ENCODE data around the gene YPEL3. TPM values are rescaled to one million over a fixed set of nuclear protein-coding genes. Genes with fewer than 3 reads are reported as not detected.

Gene YPEL3
- total and polyA plus RNA-seq, 2 donors (not counting 3 experiments of a cell fraction or from before 2014, with no cell fraction given): 46.1 to 78.0 TPM

DNA sequence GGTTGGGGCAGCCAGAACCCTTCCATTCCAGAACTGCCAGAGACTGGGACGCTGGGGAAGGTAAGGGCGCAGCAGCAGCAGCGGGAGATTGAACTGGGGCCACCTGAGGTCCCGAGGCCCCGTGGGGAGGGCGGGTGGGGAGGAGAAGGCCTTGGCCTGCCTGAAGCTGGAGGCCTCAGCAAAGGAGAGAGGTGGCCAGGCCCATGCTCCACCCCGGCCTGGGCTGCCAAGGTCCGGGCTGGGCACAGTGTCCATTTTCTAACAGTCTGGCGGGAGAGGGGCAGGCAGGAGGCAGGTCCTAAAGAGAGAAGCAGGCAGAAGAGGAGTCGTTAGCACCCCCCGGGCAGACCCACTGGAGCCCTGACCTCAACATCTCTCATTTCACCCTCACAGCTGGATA, 18.4 kb upstream of the YPEL3 start:
- TF ChIP-seq EZH2 (IDR thresholded peaks at IDR 0.05; ENCODE audit: borderline replicate concordance, low read depth, low read length, severe bottlenecking): no peak
- no peak for TF ChIP-seq POLR2A (IDR thresholded peaks at IDR 0.05; ENCODE audit: low read depth, low read length)
- TF ChIP-seq GATA2 (IDR thresholded peaks at IDR 0.05; ENCODE audit: insufficient read depth, insufficient read length, low read depth, low read length): no peak
- TF ChIP-seq JUN (IDR thresholded peaks at IDR 0.05; ENCODE audit: borderline replicate concordance, insufficient read depth, insufficient read length, low read depth): no peak
- TF ChIP-seq POLR2AphosphoS5 (IDR thresholded peaks at IDR 0.05; ENCODE audit: insufficient read depth, low read depth, low read length): no peak
- TF ChIP-seq, protein P1, sequence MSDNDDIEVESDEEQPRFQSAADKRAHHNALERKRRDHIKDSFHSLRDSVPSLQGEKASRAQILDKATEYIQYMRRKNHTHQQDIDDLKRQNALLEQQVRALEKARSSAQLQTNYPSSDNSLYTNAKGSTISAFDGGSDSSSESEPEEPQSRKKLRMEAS (IDR thresholded peaks at IDR 0.05; ENCODE audit: insufficient read depth, insufficient read length): no peak
- TF ChIP-seq, protein P2, sequence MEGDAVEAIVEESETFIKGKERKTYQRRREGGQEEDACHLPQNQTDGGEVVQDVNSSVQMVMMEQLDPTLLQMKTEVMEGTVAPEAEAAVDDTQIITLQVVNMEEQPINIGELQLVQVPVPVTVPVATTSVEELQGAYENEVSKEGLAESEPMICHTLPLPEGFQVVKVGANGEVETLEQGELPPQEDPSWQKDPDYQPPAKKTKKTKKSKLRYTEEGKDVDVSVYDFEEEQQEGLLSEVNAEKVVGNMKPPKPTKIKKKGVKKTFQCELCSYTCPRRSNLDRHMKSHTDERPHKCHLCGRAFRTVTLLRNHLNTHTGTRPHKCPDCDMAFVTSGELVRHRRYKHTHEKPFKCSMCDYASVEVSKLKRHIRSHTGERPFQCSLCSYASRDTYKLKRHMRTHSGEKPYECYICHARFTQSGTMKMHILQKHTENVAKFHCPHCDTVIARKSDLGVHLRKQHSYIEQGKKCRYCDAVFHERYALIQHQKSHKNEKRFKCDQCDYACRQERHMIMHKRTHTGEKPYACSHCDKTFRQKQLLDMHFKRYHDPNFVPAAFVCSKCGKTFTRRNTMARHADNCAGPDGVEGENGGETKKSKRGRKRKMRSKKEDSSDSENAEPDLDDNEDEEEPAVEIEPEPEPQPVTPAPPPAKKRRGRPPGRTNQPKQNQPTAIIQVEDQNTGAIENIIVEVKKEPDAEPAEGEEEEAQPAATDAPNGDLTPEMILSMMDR (IDR thresholded peaks at IDR 0.05; ENCODE audit: extremely low read depth in 1 of 2, insufficient read depth in 1 of 2, low read depth in 1 of 2, low read length in 2 of 2): no peak
- TF ChIP-seq FOS (IDR thresholded peaks at IDR 0.05; ENCODE audit: borderline replicate concordance, insufficient read depth, low read length): no peak
- TF ChIP-seq MYC (IDR thresholded peaks at IDR 0.05; ENCODE audit: low read depth, low read length): no peak
- H3K27ac ChIP-seq (ENCODE audit: insufficient read depth, low read depth, low read length): no peak overlapping the region
- H3K9ac ChIP-seq (replicated peaks; ENCODE audit: extremely low read depth, insufficient read depth, low read length): no peak overlapping the region
- no TSS peak for BruUV-seq (replicated peaks)
- CTCF ChIA-PET: interaction anchor here (1.1 to 2.5 kb wide), 3 partner anchors 22 to 295 kb away, joined by 3 to 9 read pairs (median 5); no protein-coding TSS in a partner anchor
- H3K9me3 ChIP-seq (replicated peaks; ENCODE audit: control insufficient read depth, insufficient read depth, low read length): no peaks in the 10 kb centered on the region
- POLR2A ChIA-PET: interaction anchor here (0.6 kb wide), 1 partner anchor 291 kb away, joined by 4 read pairs; no protein-coding TSS in a partner anchor
- no peaks in the 10 kb centered on the region for H3K9me1 ChIP-seq (replicated peaks; ENCODE audit: control insufficient read depth, extremely low read depth, insufficient read depth, low read length)
- intact Hi-C loops (cut with micrococcal nuclease): no loop called here
- no peaks in the 10 kb centered on the region for H3K79me2 ChIP-seq (ENCODE audit: control insufficient read depth, insufficient read depth, low read length)
- H3K36me3 ChIP-seq (ENCODE audit: control insufficient read depth in 2 of 2, extremely low read depth in 1 of 2, insufficient read depth in 2 of 2, low read length in 2 of 2): peaks cover 16 to 52% of the 10 kb centered on the region in 2 experiments
- H3K4me3 ChIP-seq (replicated peaks in 1 of 3; ENCODE audit: insufficient read depth in 1 of 3, low read depth in 1 of 3, low read length in 3 of 3): no peak overlapping the region
- no peaks in the 10 kb centered on the region for H3K27me3 ChIP-seq (ENCODE audit: control insufficient read depth in 2 of 2, insufficient read depth in 2 of 2, low read length in 2 of 2)
- no peak overlapping the region for H3K4me2 ChIP-seq (ENCODE audit: insufficient read depth, low read length)
- no peaks in the 10 kb centered on the region for H3K4me1 ChIP-seq (ENCODE audit: control insufficient read depth, extremely low read depth, insufficient read depth, low read length)
- dilution Hi-C loops (cut with MboI; ENCODE audit: extremely low pct_ligation_motif_present, low sequenced_read_pairs): no loop called here
- no peak overlapping the region for H2AFZ ChIP-seq (ENCODE audit: low read depth, low read length)
- H4K20me1 ChIP-seq (replicated peaks; ENCODE audit: control insufficient read depth, extremely low read depth, insufficient read depth, low read length): no peaks in the 10 kb centered on the region
- no peak for FAIRE-seq
- DNase-seq (ENCODE audit: low read depth, low spot score): no peak

All from endothelial cell of umbilical vein (primary cell).